Cardiac fibroblast (primary cell): ENCODE measurements around the gene NOLC1.

Experiments used
- DNase-seq, 2 donors: peaks; one replicate each; pipeline versions ENCODE4 v3.0.0 to v3.0.0-alpha.2; 2010; ENCODE audit warnings: low read depth in 2 of 2
- H3K4me3 ChIP-seq, 2 donors: replicated peaks in 1 of 2; 1 replicate in 1 of 2; 2 replicates in 1 of 2; pipeline ENCODE4 v1.5.1; 2011; ENCODE audit warnings: low read depth in 2 of 2, low read length in 2 of 2, mild to moderate bottlenecking in 2 of 2, moderate library complexity in 1 of 2
- CTCF ChIP-seq: IDR thresholded peaks from one replicate; pipeline ENCODE4 v1.5.1; 2011; ENCODE audit warnings: low read depth, mild to moderate bottlenecking, low read length, inconsistent platforms

The NOLC1 gene

GRCh38 chr10:102151774-102152544 lies at the start of gene NOLC1:
TSS of gene NOLC1 (plus strand) at chr10:102152389. CDS start at chr10:102152411, 22 bp downstream.
- DNase-seq, result peak; percentile 99
- no peak for TF ChIP-seq CTCF

GRCh38 chr10:102102421-102102820 lies 49.8 kb upstream of the NOLC1 start:
- no peak overlapping the region for H3K4me3 ChIP-seq
- DNase-seq, result no peak
- TF ChIP-seq CTCF, result no peak

More at GRCh38 chr10:102151774-102152544, at the start of gene NOLC1:
- H3K4me3 ChIP-seq, result peak within 1 kb of the TSS; percentile 96 to 98

- H3K4me3 ChIP-seq, result no peak overlapping the region
- DNase-seq, result no peak
- TF ChIP-seq CTCF, result no peak
These were observed 45.2 kb upstream of the NOLC1 start for GRCh38 chr10:102106998-102107397.

GRCh38 chr10:102109166-102110116 lies 42.7 kb upstream of the NOLC1 start:
- no peak overlapping the region for H3K4me3 ChIP-seq
- DNase-seq, result no peak
- TF ChIP-seq CTCF, result no peak

GRCh38 chr10:102111276-102111675 lies 40.9 kb upstream of the NOLC1 start:
- TF ChIP-seq CTCF, result no peak
- no peak for DNase-seq
- no peak overlapping the region for H3K4me3 ChIP-seq

- H3K4me3 ChIP-seq, result no peak overlapping the region
- DNase-seq, result no peak
- TF ChIP-seq CTCF, result peak; percentile 27
These were observed 39.9 kb upstream of the NOLC1 start for GRCh38 chr10:102112210-102112817.
